Esophagus (tissue), 2 donors: ENCODE data around the gene BMPR2. TPM values are rescaled to one million over a fixed set of nuclear protein-coding genes. Genes with fewer than 3 reads are reported as not detected.

Experiments
- H3K27ac ChIP-seq, 2 donors: one replicate each; pipeline ENCODE4 v1.5.1; 2013; ENCODE audit warnings: low read depth in 2 of 2, mild to moderate bottlenecking in 2 of 2, inconsistent platforms in 1 of 2, low read length in 1 of 2, moderate library complexity in 1 of 2
- H3K27me3 ChIP-seq, 2 donors: one replicate each; pipeline ENCODE4 v1.6.1; 2013; ENCODE audit warnings: low read length in 2 of 2, control low read depth in 1 of 2, mild to moderate bottlenecking in 1 of 2; ENCODE audit not compliant: insufficient read depth in 2 of 2, control insufficient read depth in 1 of 2
- H3K36me3 ChIP-seq, 2 donors: one replicate each; pipeline ENCODE4 v1.6.1; 2013; ENCODE audit warnings: low read length in 1 of 2; ENCODE audit not compliant: control insufficient read depth in 2 of 2, insufficient read depth in 2 of 2
- H3K4me1 ChIP-seq, 2 donors: one replicate each; pipeline ENCODE4 v1.6.1; 2013; ENCODE audit warnings: low read length in 1 of 2; ENCODE audit not compliant: control insufficient read depth in 2 of 2, insufficient read depth in 2 of 2
- H3K4me3 ChIP-seq, 2 donors: one replicate each; pipeline ENCODE4 v1.5.1; 2013; ENCODE audit warnings: low read length in 2 of 2, mild to moderate bottlenecking in 2 of 2, low read depth in 1 of 2, moderate library complexity in 1 of 2
- H3K9me3 ChIP-seq, 2 donors: one replicate each; pipeline ENCODE4 v1.6.1; 2013; ENCODE audit warnings: mild to moderate bottlenecking in 2 of 2, low read depth in 1 of 2, low read length in 1 of 2, moderate library complexity in 1 of 2; ENCODE audit not compliant: control insufficient read depth in 2 of 2, insufficient read depth in 1 of 2
- WGBS, 2 donors: extraction: QIAGEN DNeasy Blood & Tissue Kit; methylation state at CpG; one replicate each; pipeline ENCODE4 v1.1.7; 2013; 5-methylcytosine and 5-hydroxymethylcytosine counted together
- polyA plus RNA-seq, 2 donors: library from polyadenylated mRNA; stranded (reverse); fragments of 200-250 nt; gene quantifications; one replicate each; pipeline ENCODE4 v1.2.3, GENCODE V29; 2013
- donor health status: healthy with polysubstance abuse.
- donor health status: Bipolar disorder and iron deficiency.

BMPR2 gene
- 1 to 10 TPM; 4.7 to 5.2 TPM for polyA plus RNA-seq

DNA sequence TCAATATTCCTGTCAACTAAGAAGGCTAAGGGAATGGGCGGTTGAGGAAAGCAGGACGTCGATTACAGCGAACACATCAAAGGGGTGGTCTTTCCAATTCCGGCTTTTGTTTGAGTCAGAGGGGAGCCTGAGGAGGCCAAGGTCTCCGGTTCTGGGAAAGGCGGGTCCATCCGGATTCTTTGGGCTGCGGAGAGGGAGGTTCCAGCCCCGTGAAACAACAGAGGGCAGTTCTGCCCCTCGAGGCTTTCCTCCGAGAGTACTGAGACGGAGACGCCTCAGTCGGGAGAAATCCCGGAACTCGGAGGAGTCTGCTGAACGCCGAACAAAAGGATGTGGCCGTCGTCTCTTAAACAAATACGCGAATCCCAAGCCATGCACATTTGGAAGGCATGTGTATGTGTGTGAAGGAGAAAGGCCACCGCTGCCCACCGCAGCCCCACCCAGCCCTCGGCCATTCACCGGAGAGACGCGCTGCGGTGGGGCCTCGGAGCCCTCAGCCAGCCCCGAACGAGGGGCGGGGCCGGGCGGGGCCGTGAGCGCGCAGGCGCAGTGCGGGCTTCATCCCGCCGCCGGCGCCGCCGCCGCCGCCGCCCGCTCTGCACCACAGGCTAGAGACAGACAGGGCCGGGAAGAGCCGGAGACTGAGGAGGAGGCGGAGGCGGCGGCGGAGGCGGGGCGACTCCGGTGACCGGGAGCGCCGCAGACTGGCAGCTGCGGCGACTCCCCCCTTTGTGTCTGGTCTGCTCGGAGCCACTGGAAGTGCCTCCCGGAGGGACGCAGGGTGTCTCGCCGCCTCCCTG is at the start of gene BMPR2:
TSS of gene BMPR2 (plus strand) at position 719 of the 800 bp plus-strand sequence. CDS start 1,148 bp downstream, outside the sequence.
- Histone ChIP-seq H3K4me1 (peaks cover 0 to 2% of the 10 kb centered on the region in 2 donors), H3K4me3 (peak within 1 kb of the TSS; percentile 84 to 98), H3K27ac (peak within 1 kb of the TSS; percentile 92 to 97), H3K27me3 (no peaks in the 10 kb centered on the region), H3K36me3 (no peaks in the 10 kb centered on the region), H3K9me3 (no peaks in the 10 kb centered on the region)
- WGBS, 2 donors = 0% methylated on average over 64 to 70 of the region's 70 CpGs

DNA sequence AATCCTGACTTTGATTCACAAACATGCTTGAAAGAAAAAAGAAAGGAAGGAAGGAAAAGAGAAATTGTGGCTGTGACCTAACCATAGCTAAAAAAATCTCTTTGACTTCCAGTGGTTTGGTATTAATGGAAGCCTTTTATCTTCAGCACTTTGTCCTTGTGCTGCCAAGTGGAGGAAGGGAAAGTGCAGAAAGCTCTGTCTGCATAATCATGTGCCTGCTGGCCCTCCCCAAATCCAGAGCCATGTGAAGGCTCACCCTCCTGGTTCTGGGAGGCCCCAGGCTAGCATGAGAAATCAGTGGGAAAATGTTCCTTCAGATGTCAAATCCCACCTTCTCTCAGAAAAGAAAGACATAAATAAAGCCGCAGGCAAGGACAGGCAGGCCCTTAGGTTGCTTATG is 48.3 kb upstream of the BMPR2 start:
- WGBS, 2 donors = 74 to 96% methylated on average over 1 of the region's 1 CpG
- H3K27ac ChIP-seq = no peak overlapping the region
- no peaks in the 10 kb centered on the region for H3K27me3 ChIP-seq
- no peaks in the 10 kb centered on the region for H3K9me3 ChIP-seq
- H3K36me3 ChIP-seq = no peaks in the 10 kb centered on the region
- no peak overlapping the region for H3K4me3 ChIP-seq
- H3K4me1 ChIP-seq = no peaks in the 10 kb centered on the region

- WGBS, 2 donors = 93 to 97% methylated on average over 6 of the region's 6 CpGs
- Histone ChIP-seq H3K4me1 (no peaks in the 10 kb centered on the region), H3K27ac (no peak overlapping the region), H3K4me3 (no peak overlapping the region), H3K9me3 (no peaks in the 10 kb centered on the region), H3K36me3 (no peaks in the 10 kb centered on the region), H3K27me3 (no peaks in the 10 kb centered on the region)
Observed at GRCh38 chr2:202335791-202336467, 40.2 kb upstream of the BMPR2 start.

GRCh38 chr2:202337151-202337550 is 39.0 kb upstream of the BMPR2 start:
- no peaks in the 10 kb centered on the region for H3K4me1 ChIP-seq
- 52 to 63% methylated on average over 2 of the region's 2 CpGs for WGBS, 2 donors
- no peak overlapping the region for H3K27ac ChIP-seq
- H3K27me3 ChIP-seq = no peaks in the 10 kb centered on the region
- no peak overlapping the region for H3K4me3 ChIP-seq
- H3K9me3 ChIP-seq = no peaks in the 10 kb centered on the region
- no peaks in the 10 kb centered on the region for H3K36me3 ChIP-seq

- no peak overlapping the region for H3K27ac ChIP-seq
- WGBS, 2 donors = 80 to 86% methylated on average over 7 of the region's 7 CpGs
- H3K4me1 ChIP-seq = no peaks in the 10 kb centered on the region
- no peaks in the 10 kb centered on the region for H3K9me3 ChIP-seq
- no peaks in the 10 kb centered on the region for H3K36me3 ChIP-seq
- H3K4me3 ChIP-seq = no peak overlapping the region
- H3K27me3 ChIP-seq = no peaks in the 10 kb centered on the region
Observed at GRCh38 chr2:202337706-202338346, 38.3 kb upstream of the BMPR2 start.

DNA sequence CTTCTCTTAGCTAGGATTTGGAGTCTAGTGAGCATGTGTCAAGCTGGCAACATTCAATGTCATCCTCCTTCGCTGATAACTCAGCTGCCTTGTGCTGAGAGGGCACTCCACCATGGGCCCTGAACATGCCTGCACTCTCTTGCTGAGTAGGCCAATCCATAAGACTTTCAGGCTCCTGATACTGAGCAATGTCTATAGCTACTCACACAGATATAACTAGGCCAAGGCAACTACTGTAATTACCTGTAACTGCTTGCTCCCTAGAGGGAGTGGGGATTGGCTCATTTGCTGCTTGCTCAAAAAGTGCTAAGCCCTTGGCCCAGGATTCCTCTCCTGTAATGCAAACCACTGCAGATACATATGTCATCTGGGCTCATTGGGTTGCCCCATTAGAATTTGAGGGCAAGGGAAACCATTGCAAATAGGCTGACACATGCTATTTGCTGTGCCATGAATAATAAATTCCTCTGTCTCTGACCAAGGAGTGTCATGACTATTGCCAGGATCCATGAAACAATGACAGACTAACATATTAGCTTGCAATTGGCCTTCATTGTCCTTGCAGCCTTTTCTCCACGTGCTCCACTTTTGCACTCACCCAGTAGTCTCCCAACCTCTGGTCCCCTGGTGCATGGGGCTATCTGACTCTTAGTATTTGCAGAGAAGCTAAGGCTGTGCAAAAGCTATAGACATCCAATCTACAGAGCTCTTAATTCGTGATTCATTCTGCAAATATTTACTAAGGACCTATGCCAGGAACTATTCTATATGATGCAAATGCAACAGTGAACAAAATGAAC is 36.9 kb upstream of the BMPR2 start:
- H3K27me3 ChIP-seq = no peaks in the 10 kb centered on the region
- no peak overlapping the region for H3K27ac ChIP-seq
- H3K4me3 ChIP-seq = no peak overlapping the region
- no peaks in the 10 kb centered on the region for H3K36me3 ChIP-seq
- no peaks in the 10 kb centered on the region for H3K9me3 ChIP-seq
- 45 to 67% methylated on average over 3 of the region's 3 CpGs for whole genome bisulfite sequencing, 2 donors
- H3K4me1 ChIP-seq = no peaks in the 10 kb centered on the region

DNA sequence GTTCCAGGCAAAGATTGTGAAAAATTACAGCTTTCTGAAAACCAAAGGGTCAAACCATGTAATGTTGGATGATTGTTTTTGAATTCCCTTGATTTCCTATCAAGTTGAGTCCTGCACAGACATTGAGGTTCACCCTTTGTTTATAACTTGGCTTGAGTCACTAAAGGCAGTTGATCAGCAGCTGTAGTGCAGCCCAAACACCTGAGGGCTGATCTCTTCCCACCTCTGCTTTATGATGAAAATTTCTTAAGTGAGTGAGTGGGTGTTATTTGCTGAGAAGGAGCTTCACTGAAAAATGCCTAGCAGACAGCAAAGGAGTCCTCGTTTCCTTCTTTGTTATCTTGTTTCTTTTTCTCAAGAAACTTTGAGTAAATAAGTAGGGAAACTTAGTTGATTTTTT is 31.9 kb upstream of the BMPR2 start:
- WGBS, 2 donors = 44 to 54% methylated on average over 1 of the region's 1 CpG
- H3K27me3 ChIP-seq = no peaks in the 10 kb centered on the region

GRCh38 chr2:202346180-202346579 is 29.9 kb upstream of the BMPR2 start:
- no peak overlapping the region for H3K27ac ChIP-seq
- H3K4me3 ChIP-seq = no peak overlapping the region
- H3K36me3 ChIP-seq = no peaks in the 10 kb centered on the region
- H3K4me1 ChIP-seq = no peaks in the 10 kb centered on the region
- WGBS, 2 donors = 93 to 95% methylated on average over 7 of the region's 7 CpGs
- H3K9me3 ChIP-seq = no peaks in the 10 kb centered on the region
- H3K27me3 ChIP-seq = no peaks in the 10 kb centered on the region

More for the DNA sequence above, 31.9 kb upstream of the BMPR2 start:
- Histone ChIP-seq H3K4me3 (no peak overlapping the region), H3K27ac (no peak overlapping the region), H3K9me3 (no peaks in the 10 kb centered on the region), H3K4me1 (no peaks in the 10 kb centered on the region), H3K36me3 (no peaks in the 10 kb centered on the region)

DNA sequence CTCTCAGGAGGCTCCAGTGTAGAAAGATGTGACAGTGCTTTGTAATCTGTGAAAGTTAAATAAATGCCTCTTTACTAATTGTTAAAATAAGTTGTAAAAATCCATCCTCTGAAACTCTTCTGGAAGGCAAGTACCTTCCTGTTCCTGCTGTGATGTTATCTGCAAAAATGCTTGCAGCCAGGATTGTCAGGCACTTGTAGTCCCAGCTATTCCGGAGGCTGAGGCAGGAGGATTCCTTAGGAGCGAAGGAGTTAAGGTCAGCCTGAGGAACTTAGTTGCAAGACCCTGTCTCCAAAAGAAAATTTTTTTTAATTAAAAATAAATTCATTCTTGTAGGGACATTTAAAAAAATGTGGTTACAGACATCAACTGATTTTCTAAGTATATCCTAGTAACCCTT is 22.7 kb upstream of the BMPR2 start:
- WGBS, 2 donors = 94 to 97% methylated on average over 2 of the region's 2 CpGs
- Histone ChIP-seq H3K36me3 (no peaks in the 10 kb centered on the region), H3K27me3 (no peaks in the 10 kb centered on the region), H3K9me3 (no peaks in the 10 kb centered on the region), H3K4me1 (no peaks in the 10 kb centered on the region), H3K27ac (no peak overlapping the region), H3K4me3 (no peak overlapping the region)
